ENCODE measurements around the gene SMPD2.

DNA sequence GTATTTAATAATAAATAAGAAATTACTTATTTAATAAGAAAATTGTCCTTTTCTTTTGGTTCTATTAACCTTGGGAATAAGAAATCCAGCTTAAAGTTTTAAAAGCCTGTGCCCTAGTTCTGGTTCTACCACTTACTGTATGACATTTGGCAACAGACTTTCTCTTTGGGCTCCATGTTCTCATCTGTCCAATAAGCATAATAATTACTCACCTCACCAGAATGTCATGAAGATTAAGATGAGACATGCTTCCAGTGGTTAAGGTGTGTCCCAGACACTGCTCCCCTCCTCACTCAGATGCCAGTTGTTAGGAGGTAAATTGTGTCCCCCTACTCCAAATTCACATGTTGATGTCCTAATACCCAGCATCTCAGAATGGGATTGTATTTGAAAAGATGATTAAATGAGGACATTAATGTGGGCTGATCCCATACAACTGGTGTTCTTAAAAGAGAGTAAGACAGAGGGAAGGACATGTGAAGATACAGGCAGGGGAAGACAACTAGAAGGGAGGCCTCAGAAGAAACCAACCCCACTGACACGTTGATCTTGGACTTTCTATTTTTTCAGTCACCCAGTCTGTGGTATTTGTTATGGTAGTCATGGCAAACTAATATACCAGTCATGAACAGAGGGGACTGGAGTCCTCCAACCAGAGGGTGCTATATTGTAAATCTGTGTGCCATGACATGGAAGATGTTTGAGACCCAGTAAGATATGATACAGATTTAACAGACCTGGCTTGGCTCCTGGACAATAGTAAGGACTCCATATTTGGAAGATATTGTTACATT, 21.4 kb downstream of the SMPD2 start:
- no peak for TF ChIP-seq POLR2A (IDR thresholded peaks at IDR 0.05; ENCODE audit: low read depth, low read length)
- TF ChIP-seq TAF1 (IDR thresholded peaks at IDR 0.05; ENCODE audit: borderline replicate concordance, low read depth, low read length), result no peak
- no peak for TF ChIP-seq POLR2AphosphoS5 (IDR thresholded peaks at IDR 0.05; ENCODE audit: low read depth, low read length)

Measured in GM12892 (cell line).